ENCODE results near the gene RAD51B.
A peak's percentile ranks its signal among the peaks of the same experiment; 100 is the strongest.
"Not testable (repeated sequence)": the region's sequence is repeated elsewhere in the genome, so short reads cannot be mapped to it uniquely, and the experiment has no call there.

RAD51B gene

DNA sequence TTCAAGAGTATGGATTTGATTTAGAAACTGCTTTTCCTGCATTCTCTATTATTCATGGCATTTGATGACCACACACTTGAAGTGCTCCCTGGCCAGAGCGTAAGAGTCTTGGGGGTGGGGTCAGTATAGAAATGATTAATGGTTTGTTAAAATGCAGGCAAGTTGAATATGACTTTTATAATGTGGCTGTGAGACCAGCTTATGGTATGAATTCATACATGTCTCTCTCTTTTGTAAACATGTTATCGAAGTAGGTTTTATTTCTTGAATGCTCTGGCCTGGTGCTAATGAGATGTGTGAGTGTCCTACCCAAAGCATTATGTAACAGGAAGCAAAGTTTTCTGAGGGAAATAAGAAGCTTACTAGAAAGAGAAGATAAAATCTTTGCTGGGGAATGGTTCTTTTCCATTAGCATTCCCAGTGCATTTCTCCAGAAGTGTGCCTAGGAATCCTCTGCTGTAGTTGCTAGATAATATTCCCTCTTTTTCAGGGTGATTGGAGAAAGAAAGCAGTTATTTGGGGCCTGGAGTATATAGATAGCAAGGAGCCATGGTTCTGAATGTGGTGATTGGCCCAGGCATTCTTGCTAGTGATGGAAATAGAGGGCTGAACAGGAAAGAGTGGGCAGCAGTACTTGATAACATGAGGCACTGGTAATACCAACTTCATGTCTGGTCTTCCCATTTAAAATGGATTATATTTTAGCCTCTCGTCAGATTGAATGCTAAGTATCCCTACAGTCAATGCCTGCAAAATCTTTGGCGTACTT, 289.7 kb downstream of the RAD51B start:
- no peak for DNase-seq (ENCODE audit: low spot score)

DNA sequence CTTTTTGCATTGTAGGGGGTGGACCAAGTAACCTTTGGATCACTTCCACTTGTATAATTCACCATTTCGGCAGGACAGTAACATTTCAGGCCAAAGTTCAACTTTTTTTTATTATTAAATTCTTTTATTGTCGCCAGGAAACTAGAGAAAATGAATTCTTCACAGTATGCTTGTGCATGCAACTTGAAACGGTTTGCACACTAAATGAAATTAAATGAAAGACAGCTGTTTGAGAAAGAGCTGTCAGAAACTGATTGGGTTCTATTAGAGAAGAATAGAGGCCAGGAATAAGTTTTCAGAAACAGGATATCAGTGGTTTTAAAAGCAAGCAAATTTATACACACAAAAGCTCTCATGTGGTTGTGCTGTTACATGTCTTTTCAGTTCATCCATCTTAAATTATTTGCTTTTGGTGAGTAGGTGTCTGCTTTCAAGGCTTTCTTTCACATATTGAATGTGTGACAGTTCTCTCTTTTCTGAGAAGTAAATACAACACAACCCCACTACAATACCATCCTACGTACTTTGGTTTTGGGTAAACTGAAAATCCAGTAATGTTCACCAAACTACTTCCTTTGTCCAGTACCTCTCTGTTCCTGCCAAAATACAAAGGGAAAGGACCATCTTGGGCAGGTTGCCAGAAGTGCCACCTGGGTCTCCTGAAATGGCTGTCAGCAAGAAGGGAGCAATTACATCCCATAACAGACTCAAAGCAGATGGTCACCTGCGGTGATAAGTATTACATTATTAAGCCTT, 291.7 kb downstream of the RAD51B start:
- DNase-seq (ENCODE audit: low spot score) = peak; percentile 13

DNA sequence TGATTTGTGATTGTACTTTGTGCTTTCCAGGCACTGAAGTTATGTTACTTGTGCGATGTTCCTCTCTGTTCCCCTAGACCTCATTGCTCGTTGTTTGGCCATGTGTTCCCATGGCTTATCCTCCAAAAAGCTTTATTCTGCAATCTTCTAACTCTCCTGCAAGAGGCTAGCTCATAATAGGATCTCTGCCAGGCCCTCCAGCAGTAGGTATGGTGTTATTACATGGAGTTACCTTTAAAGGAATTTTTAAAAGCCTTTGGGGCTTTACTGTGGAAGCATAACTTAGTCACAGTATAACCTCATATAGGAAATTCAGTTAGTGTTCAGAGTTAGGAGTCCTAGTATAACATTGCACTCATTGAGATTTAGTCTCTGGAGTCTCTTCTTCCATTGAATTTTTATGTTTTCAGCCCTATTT, 292.3 kb downstream of the RAD51B start:
- DNase-seq (ENCODE audit: low spot score) = no peak

DNA sequence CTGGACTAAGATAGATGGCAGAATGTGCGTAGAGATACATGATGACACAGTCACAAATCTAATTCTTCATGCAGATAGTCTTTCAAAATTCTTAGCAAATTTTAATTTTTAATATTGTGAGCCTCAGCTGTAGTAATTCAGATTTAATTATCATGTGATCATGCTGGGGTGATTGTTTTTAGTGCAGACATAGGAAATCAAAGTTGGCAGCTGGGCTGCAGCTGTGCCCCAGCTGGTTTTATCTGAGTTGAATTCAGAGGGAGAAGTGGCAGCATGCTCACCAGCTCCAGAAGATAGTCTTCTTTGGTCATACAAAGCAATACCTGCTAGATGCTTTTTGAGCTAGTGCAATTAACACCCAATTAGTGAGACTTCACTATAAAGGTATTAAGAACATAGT, 292.9 kb downstream of the RAD51B start:
- DNase-seq (ENCODE audit: low spot score) = no peak

DNA sequence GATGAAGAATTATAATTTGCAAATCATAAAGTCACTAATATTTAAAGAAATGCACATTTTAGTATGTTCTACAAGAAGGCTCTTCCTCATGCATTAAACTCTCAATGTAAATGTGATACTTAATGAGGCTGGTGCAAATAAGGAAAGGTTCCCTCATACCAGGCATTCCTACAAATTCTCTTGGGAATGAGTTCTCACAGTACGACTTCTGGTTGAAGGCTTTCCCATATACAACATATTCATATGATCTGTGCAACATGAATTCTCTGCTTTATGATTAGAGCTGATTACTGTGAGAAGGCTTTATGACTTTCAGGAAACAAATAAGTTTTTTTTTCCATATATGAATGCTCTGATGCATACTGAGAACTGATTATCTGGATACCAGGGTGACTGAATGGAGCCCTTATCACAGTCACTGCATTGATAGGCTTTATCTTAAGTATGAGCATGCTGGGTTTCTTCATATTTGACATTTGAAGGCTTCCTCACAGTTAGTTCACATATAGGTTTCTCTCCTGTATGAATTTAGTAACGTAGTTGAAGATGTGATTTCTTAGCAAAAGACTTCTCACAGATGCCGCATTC, 293.9 kb downstream of the RAD51B start:
- no peak for DNase-seq (ENCODE audit: low spot score)

DNA sequence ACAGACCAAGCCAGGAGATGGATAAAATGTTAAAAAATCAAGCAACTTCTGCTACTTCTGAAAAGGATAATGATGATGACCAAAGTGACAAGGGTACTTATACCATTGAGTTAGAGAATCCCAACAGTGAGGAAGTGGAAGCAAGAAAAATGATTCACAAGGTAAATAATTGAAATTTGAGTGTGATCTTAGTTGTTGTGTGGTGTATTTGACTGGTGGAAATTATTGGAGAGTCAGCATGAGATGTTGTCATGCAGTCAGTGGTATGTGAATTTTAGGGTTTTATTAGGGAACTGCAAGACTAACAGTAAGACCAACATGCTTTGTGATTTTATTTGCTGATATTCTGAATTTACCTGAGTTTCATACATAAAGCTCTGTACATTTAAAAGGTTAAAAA, 296.4 kb downstream of the RAD51B start:
- DNase-seq (ENCODE audit: low spot score) = not testable (repeated sequence)

DNA sequence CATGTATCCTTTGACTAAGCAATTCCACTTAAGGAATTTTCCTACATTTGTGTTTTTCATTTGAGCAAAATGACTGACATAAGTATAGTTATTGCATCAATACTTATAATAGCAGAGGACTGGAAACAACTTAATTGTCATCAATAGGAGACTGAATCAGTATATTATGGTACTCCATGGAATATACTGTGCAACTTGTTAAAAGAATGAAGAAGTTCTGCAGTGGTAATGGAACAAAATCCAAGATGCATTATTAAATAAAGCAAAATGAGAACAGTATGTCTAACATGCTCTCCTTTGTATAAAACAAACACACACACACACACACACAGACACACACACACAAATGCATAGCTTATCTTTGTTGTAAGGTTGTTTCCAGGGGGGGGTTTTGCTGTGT, 303.1 kb downstream of the RAD51B start:
- DNase-seq (ENCODE audit: low spot score) = no peak

DNA sequence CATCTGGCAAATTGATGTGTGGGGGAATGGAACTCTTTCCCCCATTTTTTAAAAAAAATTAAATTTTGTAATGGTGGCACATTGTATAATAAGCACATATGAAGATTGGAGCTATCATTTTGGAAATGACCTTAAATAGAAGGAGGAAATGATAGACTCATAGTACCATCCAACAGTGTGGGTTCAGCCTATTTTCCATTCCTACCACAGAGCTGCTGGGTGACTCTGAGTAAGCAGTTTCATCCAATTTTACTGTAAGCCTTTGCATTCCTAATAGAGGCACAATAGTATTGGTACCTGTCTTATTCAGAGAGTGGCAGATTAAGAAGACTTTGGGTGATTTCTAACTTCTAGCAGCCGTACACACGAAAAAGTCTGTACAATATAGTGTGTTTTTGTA, 304.5 kb downstream of the RAD51B start:
- DNase-seq (ENCODE audit: low spot score) = no peak

DNA sequence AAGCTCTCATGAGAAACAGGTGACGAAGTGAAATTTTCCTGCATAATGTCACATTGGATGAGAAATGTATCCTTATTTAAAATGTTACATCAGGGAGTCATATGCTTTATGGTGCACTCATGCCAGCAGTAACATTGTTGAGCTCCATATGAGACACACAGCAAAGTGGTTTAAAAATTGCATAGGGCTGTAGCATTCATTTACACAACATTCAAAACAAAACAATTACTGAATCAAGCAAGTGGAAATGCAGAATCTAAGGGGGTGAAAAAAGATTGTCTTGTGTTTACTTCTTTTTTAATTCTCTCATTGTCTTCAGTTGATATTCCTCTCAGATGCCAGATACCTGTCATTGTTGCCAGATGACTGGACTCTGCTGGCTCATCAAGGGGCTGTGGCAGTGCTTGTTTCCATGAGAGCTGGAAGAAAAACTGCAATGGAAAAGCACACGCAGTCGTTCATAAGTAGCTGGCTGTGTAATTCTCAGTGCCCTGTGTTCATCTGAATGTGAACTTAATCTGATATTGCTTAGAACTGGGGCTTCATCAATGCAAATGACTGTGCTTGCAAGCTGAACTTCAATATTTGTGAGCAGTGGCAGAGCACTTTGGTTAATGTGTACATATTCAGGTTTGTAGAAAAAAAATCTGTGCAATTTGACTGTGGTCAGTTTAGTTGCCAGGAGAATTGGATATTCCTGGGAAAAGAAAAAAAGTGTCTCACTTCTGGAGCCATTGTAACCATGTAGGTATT, 305.6 kb downstream of the RAD51B start:
- DNase-seq (ENCODE audit: low spot score) = no peak

DNA sequence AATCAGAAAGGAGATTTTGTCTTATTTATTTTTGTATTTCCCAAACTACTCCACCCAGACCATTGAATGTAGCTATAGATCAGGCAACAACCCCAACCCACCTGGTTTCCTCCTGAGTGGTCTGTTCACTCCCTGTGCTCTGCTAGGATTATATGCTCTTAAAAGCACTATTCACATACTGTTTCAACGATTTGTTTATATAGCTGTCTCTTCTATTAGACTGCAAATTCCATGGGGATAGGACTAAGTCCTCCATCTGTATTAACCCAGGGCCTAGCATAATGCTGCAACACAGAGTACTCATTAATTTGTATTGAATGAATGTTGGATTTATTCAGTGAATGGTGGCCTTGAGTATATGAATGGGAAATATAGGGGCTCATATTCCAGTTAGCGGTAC, 307.6 kb downstream of the RAD51B start:
- DNase-seq (ENCODE audit: low spot score) = no peak

DNA sequence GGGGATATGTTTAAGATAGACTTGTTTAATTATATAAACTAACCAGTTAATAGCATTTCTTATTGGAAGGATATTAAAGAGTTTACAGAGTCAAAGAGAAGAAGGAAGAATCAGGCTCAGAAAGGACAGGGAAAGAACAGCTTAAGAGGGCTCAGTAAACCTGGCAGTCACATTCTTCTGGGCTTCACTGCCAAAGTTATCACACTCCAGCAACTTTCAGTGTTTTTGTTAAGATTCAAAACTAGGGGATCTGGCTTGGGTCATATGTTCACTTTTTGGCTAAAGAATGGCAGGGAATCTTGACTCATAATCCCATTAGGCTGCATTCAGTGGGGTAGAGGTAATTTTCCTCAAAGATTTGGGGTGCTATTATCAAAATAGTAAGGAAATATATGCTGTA, 312.3 kb downstream of the RAD51B start:
- DNase-seq (ENCODE audit: low spot score) = no peak

DNA sequence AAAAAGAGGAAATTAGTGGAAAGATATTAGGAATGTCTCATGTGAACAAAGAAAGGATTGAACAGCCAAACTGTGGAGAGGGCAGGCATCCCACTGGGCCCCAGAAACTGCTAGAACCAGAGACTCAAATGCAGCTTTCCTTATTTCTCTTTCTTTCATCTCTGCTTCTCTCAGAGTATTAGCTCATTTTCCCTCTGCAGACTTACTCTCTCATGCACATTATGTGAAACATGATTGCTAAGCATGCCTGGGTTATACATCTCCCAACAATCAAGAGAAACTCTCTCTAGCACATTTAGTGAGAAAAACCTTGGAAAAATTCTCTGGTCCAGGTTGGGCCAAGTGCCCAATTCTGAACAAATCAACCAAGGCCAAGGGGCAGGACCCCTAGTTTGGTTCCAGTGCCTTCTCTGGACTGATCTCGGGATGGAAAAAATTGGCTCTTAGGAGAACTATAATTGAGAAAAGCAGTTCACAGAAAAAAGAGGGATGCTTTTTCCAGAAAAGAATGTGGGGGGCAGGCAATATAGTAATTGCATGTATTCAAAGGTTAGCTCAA, 313.1 kb downstream of the RAD51B start:
- no peak for DNase-seq (ENCODE audit: low spot score)

DNA sequence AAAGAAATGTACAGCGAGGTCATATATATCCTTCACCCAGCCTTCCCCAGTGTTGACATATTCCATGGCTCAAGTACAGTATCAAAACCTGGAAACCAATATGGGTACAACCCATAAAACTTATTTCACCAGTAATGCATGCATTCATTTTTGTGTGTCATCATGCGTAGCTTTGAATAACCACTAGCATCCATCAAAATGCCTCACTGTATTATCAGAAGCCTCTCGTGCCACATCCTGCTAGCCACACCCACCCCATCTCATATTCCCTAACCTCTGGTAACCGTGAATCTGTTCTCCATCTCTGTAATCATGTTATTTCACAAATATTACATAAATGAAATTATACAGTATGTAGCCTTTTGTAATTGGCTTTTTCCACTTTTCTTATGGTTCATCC, 314.3 kb downstream of the RAD51B start:
- no peak for DNase-seq (ENCODE audit: low spot score)

DNA sequence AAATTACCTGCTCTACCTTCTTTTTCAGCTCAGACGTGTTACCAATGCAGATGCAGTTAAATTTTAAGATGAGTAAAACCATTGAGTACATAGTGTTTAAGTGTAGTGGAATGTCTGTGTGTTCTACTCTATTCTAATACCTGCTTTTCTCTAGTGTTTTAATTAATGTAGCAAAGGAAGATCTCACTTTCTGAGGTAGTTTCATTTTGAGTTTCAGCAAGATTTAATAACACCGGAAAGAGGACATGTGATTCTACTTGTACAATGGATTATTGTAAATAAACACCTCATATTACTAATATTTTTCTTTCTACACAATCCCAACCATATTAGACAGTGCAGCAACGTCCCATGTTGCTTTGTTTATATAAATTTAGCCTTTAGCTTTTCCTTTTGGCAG, 315.4 kb downstream of the RAD51B start:
- DNase-seq (ENCODE audit: low spot score) = no peak

DNA sequence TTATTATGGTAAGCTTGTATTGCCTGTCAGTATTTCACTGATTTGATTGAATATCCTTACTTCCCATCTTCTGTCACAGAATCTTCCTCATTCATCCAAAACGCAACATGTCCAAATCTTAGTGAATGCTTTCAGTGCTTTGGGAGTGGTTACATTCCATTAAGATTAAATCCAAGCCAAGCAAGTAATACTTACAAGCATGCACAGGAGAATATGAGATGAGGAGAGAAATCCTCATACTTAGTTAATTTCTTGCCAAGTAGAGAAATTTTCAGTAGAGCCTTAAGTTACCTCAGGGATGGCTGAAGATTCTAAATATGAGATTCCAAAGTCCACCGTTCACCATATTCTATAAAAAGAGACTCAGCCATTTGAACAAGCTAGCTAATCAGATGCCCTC, 316.0 kb downstream of the RAD51B start:
- DNase-seq (ENCODE audit: low spot score) = no peak

DNA sequence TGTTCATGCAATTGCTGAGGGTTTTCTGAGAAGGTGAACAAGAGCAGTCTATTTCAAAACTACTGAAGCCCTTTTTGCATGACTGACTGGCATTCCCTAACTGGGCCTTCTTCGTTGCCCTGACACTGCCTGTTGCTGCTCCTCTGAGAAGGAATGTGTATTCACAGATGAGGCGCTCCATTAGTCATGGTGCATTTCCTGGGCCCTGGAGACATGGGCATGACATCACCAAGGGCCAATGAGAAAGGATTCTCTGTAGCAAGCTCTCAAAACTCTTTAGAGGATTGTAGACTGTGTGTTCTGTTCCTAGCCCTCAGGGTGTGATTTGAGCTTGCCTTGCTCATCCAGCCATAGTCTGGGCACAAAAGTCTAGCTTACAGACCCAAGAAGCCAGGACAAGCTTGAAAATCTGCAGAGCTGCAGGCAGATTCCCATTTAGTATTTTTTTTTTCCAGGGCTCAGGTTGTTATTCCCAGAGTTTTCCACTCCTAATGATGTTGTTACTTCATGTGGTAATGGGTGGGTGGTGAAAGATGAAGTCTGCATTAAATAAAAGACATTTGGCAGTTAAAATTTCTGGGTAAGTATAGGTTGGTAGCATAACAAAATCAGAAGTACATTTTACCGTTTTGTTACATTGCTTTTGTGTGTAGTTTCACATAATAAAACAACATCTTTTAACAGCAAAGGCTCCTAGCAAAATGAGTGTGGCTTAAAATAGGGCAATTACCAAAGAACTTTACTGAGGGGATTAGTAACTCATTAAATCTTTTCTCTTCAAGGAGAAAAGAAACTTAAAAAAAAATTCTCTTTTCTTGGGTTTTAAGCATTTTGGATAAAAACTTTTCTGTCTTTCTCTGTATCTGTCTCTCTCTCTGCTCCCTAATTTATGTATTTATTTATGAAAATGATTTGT, 318.4 kb downstream of the RAD51B start:
- DNase-seq (ENCODE audit: low spot score) = no peak

DNA sequence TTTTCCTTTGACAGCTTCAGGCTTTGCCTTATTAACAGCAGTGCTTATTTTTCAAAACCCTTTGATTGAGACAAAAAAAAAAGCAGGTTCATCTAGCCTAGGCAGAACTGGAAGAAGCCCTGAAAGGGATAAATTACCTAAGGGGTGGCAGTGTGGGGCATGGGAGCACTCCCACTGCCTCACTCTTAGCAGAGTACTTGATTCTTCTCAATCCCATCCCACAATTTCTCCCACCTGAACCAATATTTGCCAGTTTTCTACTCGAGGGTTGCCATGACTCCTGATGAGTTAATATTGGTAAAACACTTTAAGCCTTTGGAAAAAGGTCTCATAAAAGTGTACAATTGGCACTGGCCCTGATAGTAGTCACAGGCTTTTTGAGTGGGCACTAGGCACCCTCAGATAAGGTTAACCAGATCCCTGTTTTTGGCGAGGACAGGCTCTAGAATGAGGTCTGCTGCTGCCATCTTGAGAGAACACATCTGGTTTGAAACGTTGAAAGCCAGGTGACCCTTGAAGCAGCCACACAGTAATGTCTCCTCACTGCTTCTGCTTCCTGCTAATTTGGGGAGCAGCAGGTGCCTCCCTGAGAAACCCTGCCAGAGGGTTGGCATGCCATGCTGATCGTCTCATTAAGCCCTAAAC, 320.0 kb downstream of the RAD51B start:
- DNase-seq (ENCODE audit: low spot score) = no peak

DNA sequence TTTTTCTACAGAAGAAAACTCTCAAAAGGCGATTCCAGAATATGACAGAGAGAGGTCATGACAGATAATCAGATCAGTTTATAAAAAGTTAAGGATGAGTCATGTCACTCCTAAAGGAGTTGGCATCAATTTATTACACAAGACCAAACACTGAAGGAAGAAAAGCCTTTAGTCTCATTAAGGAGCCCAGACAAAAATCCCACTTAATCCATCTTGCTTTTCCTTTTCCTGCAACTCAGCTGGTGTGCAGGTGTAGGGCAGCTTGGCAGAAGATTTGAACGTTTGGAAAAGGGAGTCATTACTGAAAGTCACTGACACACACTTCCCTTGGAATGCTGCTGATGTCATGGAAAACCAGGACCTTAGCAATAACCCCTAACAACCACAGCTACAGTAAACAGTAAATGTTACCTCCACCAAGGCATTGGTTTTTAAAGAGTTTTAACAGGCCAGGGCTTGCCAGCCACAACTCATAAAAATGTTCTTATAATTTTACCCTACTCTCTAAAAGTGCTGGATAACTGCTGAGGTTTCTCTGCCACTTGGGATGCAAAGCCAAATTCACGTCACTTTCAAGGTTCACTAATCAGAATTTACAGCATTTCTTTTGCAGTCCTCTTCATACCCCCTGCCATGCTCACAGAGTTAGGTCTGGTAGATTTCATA, 320.6 kb downstream of the RAD51B start:
- no peak for DNase-seq (ENCODE audit: low spot score)

DNA sequence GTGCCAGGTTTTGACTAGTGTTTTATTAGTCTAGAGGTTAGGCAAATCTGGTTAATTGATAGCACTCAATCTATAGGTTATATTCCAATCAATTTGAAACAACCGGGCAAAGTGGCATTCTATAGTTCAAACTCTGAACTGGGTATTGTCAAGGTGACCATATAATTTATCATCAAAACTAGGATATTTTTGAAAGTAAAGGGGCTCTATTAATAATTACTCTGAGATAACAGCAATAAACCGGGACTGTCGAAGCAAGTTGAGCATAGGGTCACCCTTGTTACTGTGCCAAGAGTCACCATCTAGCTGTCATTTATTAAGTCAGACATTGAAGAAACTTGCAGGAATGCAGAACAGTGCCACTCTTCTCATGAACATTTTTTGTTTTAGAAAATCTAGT, 321.2 kb downstream of the RAD51B start:
- no peak for DNase-seq (ENCODE audit: low spot score)

Measured in SK-N-DZ (cell line).